Measurements from ENCODE around the gene SGTA. TPM values are rescaled to one million over a fixed set of nuclear protein-coding genes. Genes with fewer than 3 reads are reported as not detected.

SGTA gene
- total RNA-seq, 1 donor from 2014 or later: 47.3 TPM

- ChIA-PET CTCF (no interaction called here), POLR2A (no interaction called here)
- Mint-ChIP-seq H3K27me3 (no peaks in the 10 kb centered on the region), H3K36me3 (ENCODE audit: low read depth) (peaks cover 70% of the 10 kb centered on the region), H3K4me1 (no peaks in the 10 kb centered on the region), H3K9me3 (no peaks in the 10 kb centered on the region), H3K27ac (peak overlapping the region; percentile 9), H3K4me3 (no peak overlapping the region)
- ATAC-seq (ENCODE audit: low read depth) (no peak), DNase-seq (no peak)
- intact Hi-C loops (cut with micrococcal nuclease): no loop called here
- TF ChIP-seq, protein P1, sequence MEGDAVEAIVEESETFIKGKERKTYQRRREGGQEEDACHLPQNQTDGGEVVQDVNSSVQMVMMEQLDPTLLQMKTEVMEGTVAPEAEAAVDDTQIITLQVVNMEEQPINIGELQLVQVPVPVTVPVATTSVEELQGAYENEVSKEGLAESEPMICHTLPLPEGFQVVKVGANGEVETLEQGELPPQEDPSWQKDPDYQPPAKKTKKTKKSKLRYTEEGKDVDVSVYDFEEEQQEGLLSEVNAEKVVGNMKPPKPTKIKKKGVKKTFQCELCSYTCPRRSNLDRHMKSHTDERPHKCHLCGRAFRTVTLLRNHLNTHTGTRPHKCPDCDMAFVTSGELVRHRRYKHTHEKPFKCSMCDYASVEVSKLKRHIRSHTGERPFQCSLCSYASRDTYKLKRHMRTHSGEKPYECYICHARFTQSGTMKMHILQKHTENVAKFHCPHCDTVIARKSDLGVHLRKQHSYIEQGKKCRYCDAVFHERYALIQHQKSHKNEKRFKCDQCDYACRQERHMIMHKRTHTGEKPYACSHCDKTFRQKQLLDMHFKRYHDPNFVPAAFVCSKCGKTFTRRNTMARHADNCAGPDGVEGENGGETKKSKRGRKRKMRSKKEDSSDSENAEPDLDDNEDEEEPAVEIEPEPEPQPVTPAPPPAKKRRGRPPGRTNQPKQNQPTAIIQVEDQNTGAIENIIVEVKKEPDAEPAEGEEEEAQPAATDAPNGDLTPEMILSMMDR (IDR thresholded peaks at IDR 0.05): no peak
Measured at GRCh38 chr19:2759362-2759761, 23.7 kb downstream of the SGTA start.

GRCh38 chr19:2758601-2759313 lies 24.3 kb downstream of the SGTA start:
- CTCF ChIA-PET: no interaction called here
- TF ChIP-seq, protein P1 (IDR thresholded peaks at IDR 0.05): no peak
- Mint-ChIP-seq H3K9me3 (no peaks in the 10 kb centered on the region), H3K4me3 (no peak overlapping the region), H3K4me1 (no peaks in the 10 kb centered on the region), H3K27ac (no peak overlapping the region), H3K27me3 (no peaks in the 10 kb centered on the region), H3K36me3 (ENCODE audit: low read depth) (peaks cover 70% of the 10 kb centered on the region)
- DNase-seq: no peak
- POLR2A ChIA-PET: interaction anchor here (0.7 kb wide), 1 partner anchor 57 kb away, joined by 3 read pairs; no protein-coding TSS in a partner anchor
- intact Hi-C loops (cut with micrococcal nuclease): no loop called here
- no peak for ATAC-seq (ENCODE audit: low read depth)

- H3K27me3 Mint-ChIP-seq: no peaks in the 10 kb centered on the region
- ChIA-PET CTCF (no interaction called here), POLR2A (interaction anchor here (0.6 kb wide), 1 partner anchor 10 kb away, joined by 3 read pairs; no protein-coding TSS in a partner anchor)
- TF ChIP-seq, protein P1 (IDR thresholded peaks at IDR 0.05): no peak
- H3K4me3 Mint-ChIP-seq: no peak overlapping the region
- H3K4me1 Mint-ChIP-seq: no peaks in the 10 kb centered on the region
- no peak for ATAC-seq (ENCODE audit: low read depth)
- no peak overlapping the region for H3K27ac Mint-ChIP-seq
- DNase-seq: no peak
- no peaks in the 10 kb centered on the region for H3K9me3 Mint-ChIP-seq
- intact Hi-C loops (cut with micrococcal nuclease): no loop called here
- H3K36me3 Mint-ChIP-seq (ENCODE audit: low read depth): peaks cover 56% of the 10 kb centered on the region
Measured at GRCh38 chr19:2756921-2757881, 25.9 kb downstream of the SGTA start.

DNA sequence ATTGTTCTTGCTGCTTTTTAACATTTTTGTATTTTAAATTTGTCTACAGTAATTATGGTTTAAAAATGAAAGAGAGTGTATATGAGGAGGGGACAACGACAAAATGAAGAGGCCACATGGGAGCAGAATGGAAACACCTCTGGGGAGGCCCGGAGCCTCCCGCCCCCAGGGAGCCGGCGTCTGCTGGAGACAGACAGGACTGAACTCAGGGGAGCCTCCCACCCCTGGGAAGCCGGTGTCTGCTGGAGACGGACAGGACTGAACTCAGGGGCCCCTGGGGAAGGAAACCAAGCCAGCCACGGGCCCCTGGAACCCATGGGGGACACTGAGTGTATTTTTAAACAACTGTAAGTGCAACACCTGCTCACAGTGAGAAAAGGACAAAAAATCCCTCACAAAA lies 26.6 kb downstream of the SGTA start:
- ChIA-PET POLR2A (interaction anchor here (0.6 kb wide), 1 partner anchor 95 kb away, joined by 6 read pairs; no protein-coding TSS in a partner anchor), CTCF (no interaction called here)
- no peaks in the 10 kb centered on the region for H3K4me1 Mint-ChIP-seq
- intact Hi-C loops (cut with micrococcal nuclease): no loop called here
- no peak for DNase-seq
- no peaks in the 10 kb centered on the region for H3K9me3 Mint-ChIP-seq
- no peak overlapping the region for H3K4me3 Mint-ChIP-seq
- ATAC-seq (ENCODE audit: low read depth): no peak
- H3K36me3 Mint-ChIP-seq (ENCODE audit: low read depth): peaks cover 51% of the 10 kb centered on the region
- H3K27me3 Mint-ChIP-seq: no peaks in the 10 kb centered on the region
- TF ChIP-seq, protein P1 (IDR thresholded peaks at IDR 0.05): no peak
- H3K27ac Mint-ChIP-seq: no peak overlapping the region

DNA sequence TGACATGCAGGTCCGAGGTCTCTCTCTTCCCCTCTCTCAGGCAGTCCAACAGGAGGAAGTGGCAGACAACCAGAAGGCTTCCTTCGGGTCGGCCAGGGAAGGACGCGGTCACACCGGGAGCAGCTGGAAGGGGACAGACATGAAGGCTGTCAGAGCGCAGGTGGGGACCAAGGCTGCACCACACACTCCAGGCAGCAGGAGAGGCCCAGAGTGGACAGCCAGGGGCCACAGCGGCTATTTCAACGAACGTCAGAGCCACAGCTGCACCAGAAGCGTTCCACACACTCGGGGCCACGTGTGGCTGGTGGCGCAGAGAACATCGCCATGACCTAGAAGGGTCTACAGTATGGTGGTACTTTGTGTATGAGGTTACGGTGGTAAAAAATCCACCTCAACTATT lies 27.3 kb downstream of the SGTA start:
- no peaks in the 10 kb centered on the region for H3K4me1 Mint-ChIP-seq
- CTCF ChIA-PET: no interaction called here
- no peaks in the 10 kb centered on the region for H3K27me3 Mint-ChIP-seq
- intact Hi-C loops (cut with micrococcal nuclease): no loop called here
- POLR2A ChIA-PET: interaction anchor here (0.6 kb wide), 1 partner anchor 95 kb away, joined by 6 read pairs; no protein-coding TSS in a partner anchor
- no peak for DNase-seq
- peaks cover 47% of the 10 kb centered on the region for H3K36me3 Mint-ChIP-seq (ENCODE audit: low read depth)
- no peak overlapping the region for H3K27ac Mint-ChIP-seq
- H3K9me3 Mint-ChIP-seq: no peaks in the 10 kb centered on the region
- H3K4me3 Mint-ChIP-seq: no peak overlapping the region
- no peak for ATAC-seq (ENCODE audit: low read depth)
- TF ChIP-seq, protein P1 (IDR thresholded peaks at IDR 0.05): no peak
